ENCODE measurements around the gene ANKRA2.

DNA sequence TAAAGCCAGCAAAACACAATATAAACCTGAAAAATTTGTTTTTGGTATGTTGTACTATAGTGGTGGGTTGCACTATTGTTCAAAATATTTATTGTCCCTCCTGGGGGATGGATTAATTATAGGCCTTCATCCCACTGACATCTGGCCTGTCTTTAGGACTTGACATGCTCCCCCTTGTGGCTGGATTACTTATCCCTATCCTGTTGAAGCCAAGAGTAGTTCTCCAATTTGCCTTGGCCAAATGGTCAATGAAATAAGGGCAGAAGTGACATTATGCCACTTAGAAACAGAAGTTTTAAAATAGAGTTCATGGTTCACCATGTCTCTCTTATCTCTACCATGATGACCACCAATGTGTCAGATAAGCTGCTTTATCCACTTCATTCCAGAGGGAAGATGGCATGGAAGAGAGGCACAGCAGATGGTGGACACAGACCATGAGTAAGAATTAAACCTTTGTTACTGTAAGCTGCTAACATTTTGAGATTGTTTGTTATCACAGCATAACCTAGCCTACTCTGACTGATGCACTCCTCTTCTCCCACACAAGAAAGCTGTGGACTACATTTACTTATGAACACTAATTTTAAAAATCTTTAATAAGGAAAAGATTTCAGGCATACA, 31.4 kb upstream of the ANKRA2 start:
- TF ChIP-seq FOXM1 (IDR thresholded peaks at IDR 0.05; ENCODE audit: borderline replicate concordance, low read depth) (no peak), EP300 (IDR thresholded peaks at IDR 0.05; ENCODE audit: borderline replicate concordance) (no peak)

Data from Ishikawa (cell line).